Testis (tissue), 3 donors: Measurements from ENCODE around the gene EFNA1. TPM values are rescaled to one million over a fixed set of nuclear protein-coding genes. Genes with fewer than 3 reads are reported as not detected.

Source experiments
- DNase-seq: peaks from one replicate; pipeline ENCODE4 v3.0.0-alpha.2; 2019
- H3K27ac ChIP-seq, 2 donors: fragments of 200-600 bp; sonication (generic); one replicate each; pipeline ENCODE4 v1.5.1; 2019
- H3K27me3 ChIP-seq: fragments of 200-600 bp; sonication (generic); one replicate; pipeline ENCODE4 v1.5.1; 2019
- H3K36me3 ChIP-seq: fragments of 200-600 bp; sonication (generic); one replicate; pipeline ENCODE4 v1.5.1; 2017; ENCODE audit warnings: low read depth; ENCODE audit errors: missing control alignments
- H3K4me1 ChIP-seq: fragments of 200-600 bp; sonication (generic); one replicate; pipeline ENCODE4 v1.5.1; 2019
- H3K4me3 ChIP-seq, 2 donors: fragments of 200-600 bp; sonication (generic); one replicate each; pipeline ENCODE4 v1.5.1; 2017 to 2019
- H3K9me3 ChIP-seq: fragments of 200-600 bp; sonication (generic); one replicate; pipeline ENCODE4 v1.5.1; 2017
- CTCF ChIP-seq, 3 experiments: fragments of 450-650 bp in 2 of 3; fragments of 200-600 bp in 1 of 3; sonication (generic) in 1 of 3; IDR thresholded peaks; one replicate each; pipeline ENCODE4 v1.5.1; 2016 to 2019; ENCODE audit warnings: antibody characterized with exemption in 3 of 3, mild to moderate bottlenecking in 2 of 3, moderate library complexity in 1 of 3
- POLR2A ChIP-seq: fragments of 450-650 bp; IDR thresholded peaks from one replicate; pipeline ENCODE4 v1.6.1; 2017; ENCODE audit warnings: antibody characterized with exemption, mild to moderate bottlenecking, moderate library complexity
- WGBS, 2 donors: methylation state at CpG; one replicate each; pipeline ENCODE4 v1.1.5; 2018; 5-methylcytosine and 5-hydroxymethylcytosine counted together
- intact Hi-C: fragments of 100-400 bp; cut with DNase I; formaldehyde crosslinking; loops from one replicate; pipeline ENCODE4 v1.15.1; 2023; ENCODE audit warnings: low total_unique reads
- polyA plus RNA-seq: library from polyadenylated mRNA; stranded (reverse); fragments of 350-450 nt; fragmentation: Illumina TruSeq; extraction: RNeasy Lipid Tissue Mini Kit (QIAGEN cat#74804); gene quantifications from one replicate; pipeline ENCODE4 v1.2.3, GENCODE V29; 2014; ENCODE audit warnings: low read depth, low replicate concordance; ENCODE audit not compliant: insufficient read depth
- total RNA-seq, 2 donors: library from RNA; depleted of rRNA; stranded (reverse); fragments of >200 nt; gene quantifications; one replicate each; pipeline ENCODE4 v1.2.3, GENCODE V29; 2016

EFNA1 gene
- total and polyA plus RNA-seq, 3 donors from 2014 or later, result 13.0 to 14.5 (median 13.1) TPM

- intact Hi-C loops, result no loop called here
- DNase-seq, result no peak
- WGBS, 2 donors, result 83 to 86% methylated on average over 11 of the region's 11 CpGs
- TF ChIP-seq CTCF (IDR thresholded peaks at IDR 0.05), result no peak
- TF ChIP-seq POLR2A, result no peak
- Histone ChIP-seq H3K27me3 (no peaks in the 10 kb centered on the region), H3K4me1 (peaks cover 6% of the 10 kb centered on the region), H3K9me3 (no peaks in the 10 kb centered on the region), H3K27ac (no peak overlapping the region), H3K36me3 (no peaks in the 10 kb centered on the region), H3K4me3 (no peak overlapping the region)
Observed at GRCh38 chr1:155177192-155177917, 49.7 kb downstream of the EFNA1 start.

- Histone ChIP-seq H3K9me3 (no peaks in the 10 kb centered on the region), H3K36me3 (no peaks in the 10 kb centered on the region), H3K4me1 (peaks cover 3% of the 10 kb centered on the region), H3K27me3 (no peaks in the 10 kb centered on the region), H3K4me3 (no peak overlapping the region), H3K27ac (no peak overlapping the region)
- intact Hi-C loops, result no loop called here
- DNase-seq, result no peak
- no peak for TF ChIP-seq CTCF (IDR thresholded peaks at IDR 0.05)
- TF ChIP-seq POLR2A, result no peak
- 92 to 100% methylated on average over 9 of the region's 9 CpGs for WGBS, 2 donors
Observed at GRCh38 chr1:155177918-155178281, 50.2 kb downstream of the EFNA1 start.

- no peaks in the 10 kb centered on the region for H3K36me3 ChIP-seq
- intact Hi-C loops, result no loop called here
- no peaks in the 10 kb centered on the region for H3K9me3 ChIP-seq
- H3K27ac ChIP-seq, result no peak overlapping the region
- DNase-seq, result peak; percentile 12
- H3K27me3 ChIP-seq, result no peaks in the 10 kb centered on the region
- TF ChIP-seq CTCF (IDR thresholded peaks at IDR 0.05) (no peak), POLR2A (no peak)
- peaks cover 3% of the 10 kb centered on the region for H3K4me1 ChIP-seq
- 89 to 91% methylated on average over 25 to 30 of the region's 30 CpGs for WGBS, 2 donors
- no peak overlapping the region for H3K4me3 ChIP-seq
Observed at GRCh38 chr1:155178441-155179111, 50.9 kb downstream of the EFNA1 start.

GRCh38 chr1:155179112-155180031 lies 51.7 kb downstream of the EFNA1 start:
- H3K27ac ChIP-seq, result no peak overlapping the region
- TF ChIP-seq CTCF (IDR thresholded peaks at IDR 0.05) (no peak), POLR2A (no peak)
- WGBS, 2 donors, result 92 to 96% methylated on average over 26 to 31 of the region's 31 CpGs
- no peaks in the 10 kb centered on the region for H3K9me3 ChIP-seq
- H3K36me3 ChIP-seq, result no peaks in the 10 kb centered on the region
- H3K27me3 ChIP-seq, result no peaks in the 10 kb centered on the region
- peak; percentile 9 for DNase-seq
- H3K4me1 ChIP-seq, result peaks cover 3% of the 10 kb centered on the region
- no peak overlapping the region for H3K4me3 ChIP-seq
- intact Hi-C loops, result no loop called here
